C4-2B (cell line): ENCODE results near the gene ITPR2.

Experiments
- ZFX ChIP-seq: fragments of 450-650 bp; IDR thresholded peaks from 2 replicates; pipeline ENCODE4 v1.6.1; 2017
- TF ChIP-seq, protein P1 (sequence below): fragments of 450-650 bp; conservative IDR thresholded peaks from 2 replicates; pipeline ENCODE4 v1.5.1; 2017; ENCODE audit warnings: mild to moderate bottlenecking

DNA sequence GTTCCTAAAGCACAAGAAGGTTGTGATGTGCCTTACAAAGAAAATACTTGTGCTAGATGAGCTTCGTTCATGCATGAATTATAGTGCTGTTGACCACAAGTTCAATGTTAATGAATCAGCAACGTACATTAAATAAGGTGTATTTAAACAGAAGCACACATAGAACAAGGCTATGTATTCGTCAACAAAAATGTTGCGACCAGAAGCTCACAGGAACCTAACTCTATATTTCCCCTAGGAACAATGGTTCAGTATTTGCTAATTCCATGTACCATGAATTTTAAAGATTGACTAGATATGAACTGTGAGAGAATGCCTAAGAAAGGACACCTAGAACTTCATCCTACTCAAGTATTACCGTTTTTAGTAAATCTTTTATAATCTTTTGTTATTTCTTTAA, 149.6 kb downstream of the ITPR2 start:
- TF ChIP-seq, protein P1, sequence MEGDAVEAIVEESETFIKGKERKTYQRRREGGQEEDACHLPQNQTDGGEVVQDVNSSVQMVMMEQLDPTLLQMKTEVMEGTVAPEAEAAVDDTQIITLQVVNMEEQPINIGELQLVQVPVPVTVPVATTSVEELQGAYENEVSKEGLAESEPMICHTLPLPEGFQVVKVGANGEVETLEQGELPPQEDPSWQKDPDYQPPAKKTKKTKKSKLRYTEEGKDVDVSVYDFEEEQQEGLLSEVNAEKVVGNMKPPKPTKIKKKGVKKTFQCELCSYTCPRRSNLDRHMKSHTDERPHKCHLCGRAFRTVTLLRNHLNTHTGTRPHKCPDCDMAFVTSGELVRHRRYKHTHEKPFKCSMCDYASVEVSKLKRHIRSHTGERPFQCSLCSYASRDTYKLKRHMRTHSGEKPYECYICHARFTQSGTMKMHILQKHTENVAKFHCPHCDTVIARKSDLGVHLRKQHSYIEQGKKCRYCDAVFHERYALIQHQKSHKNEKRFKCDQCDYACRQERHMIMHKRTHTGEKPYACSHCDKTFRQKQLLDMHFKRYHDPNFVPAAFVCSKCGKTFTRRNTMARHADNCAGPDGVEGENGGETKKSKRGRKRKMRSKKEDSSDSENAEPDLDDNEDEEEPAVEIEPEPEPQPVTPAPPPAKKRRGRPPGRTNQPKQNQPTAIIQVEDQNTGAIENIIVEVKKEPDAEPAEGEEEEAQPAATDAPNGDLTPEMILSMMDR = peak; percentile 15
- TF ChIP-seq ZFX = no peak
